Spleen (tissue), 7 donors: ENCODE data around the gene PRKG1.

Experiments
- CTCF ChIP-seq, 11 experiments: fragments of 200-600 bp in 7 of 11; fragments of 450-650 bp in 4 of 11; sonication (generic) in 4 of 11; IDR thresholded peaks in 8 of 11; conservative IDR thresholded peaks in 3 of 11; 1 replicate in 7 of 11; 2 replicates in 4 of 11; pipeline versions ENCODE4 v1.4.0 to v1.8.0; 2016 to 2021; ENCODE audit warnings: antibody characterized with exemption in 11 of 11, inconsistent platforms in 4 of 11, mild to moderate bottlenecking in 1 of 11
- POLR2A ChIP-seq, 3 donors: fragments of 450-650 bp; IDR thresholded peaks; one replicate each; pipeline ENCODE4 v1.5.1; 2017; ENCODE audit warnings: antibody characterized with exemption in 3 of 3, mild to moderate bottlenecking in 1 of 3
- donor health status: DM: no; HTN: no; CAD: no; lungs with moderate emphysema.
- donor health status: DM: no; HTN: no; CAD: no.
- donor health status: DM: no; HTN: no; CAD: no.

DNA sequence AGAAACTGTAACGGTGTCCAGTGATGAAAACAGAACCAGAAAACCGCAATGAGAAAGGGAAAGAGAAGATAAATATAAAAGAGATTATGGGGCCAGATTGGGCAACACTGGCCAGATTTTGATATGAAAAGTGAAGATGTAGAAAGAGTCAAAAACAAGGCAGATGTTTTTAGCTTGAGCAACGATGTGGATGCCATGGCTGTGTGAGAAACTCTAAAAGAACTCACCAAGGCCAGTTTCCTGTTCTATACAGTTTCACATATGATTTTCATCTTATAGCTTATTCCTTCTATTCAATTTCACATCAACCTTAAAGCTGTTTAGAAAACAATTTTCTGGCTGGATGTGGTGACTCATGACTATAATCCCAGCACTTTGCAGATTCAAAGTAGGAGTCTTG is 588.8 kb downstream of the PRKG1 start:
- TF ChIP-seq CTCF (IDR thresholded peaks at IDR 0.05 in 8 of 11, conservative IDR thresholded peaks at IDR 0.05 in 3 of 11) = no peak
- TF ChIP-seq POLR2A (IDR thresholded peaks at IDR 0.05) = no peak
